Middle frontal gyrus (tissue), 1 donor: ENCODE data around the gene CTNNBL1.

Experiments used
- DNase-seq: peaks from one replicate; pipeline ENCODE4 v3.0.0-alpha.2; 2015; ENCODE audit warnings: low spot score; ENCODE audit errors: extremely low spot score

The CTNNBL1 gene

DNA sequence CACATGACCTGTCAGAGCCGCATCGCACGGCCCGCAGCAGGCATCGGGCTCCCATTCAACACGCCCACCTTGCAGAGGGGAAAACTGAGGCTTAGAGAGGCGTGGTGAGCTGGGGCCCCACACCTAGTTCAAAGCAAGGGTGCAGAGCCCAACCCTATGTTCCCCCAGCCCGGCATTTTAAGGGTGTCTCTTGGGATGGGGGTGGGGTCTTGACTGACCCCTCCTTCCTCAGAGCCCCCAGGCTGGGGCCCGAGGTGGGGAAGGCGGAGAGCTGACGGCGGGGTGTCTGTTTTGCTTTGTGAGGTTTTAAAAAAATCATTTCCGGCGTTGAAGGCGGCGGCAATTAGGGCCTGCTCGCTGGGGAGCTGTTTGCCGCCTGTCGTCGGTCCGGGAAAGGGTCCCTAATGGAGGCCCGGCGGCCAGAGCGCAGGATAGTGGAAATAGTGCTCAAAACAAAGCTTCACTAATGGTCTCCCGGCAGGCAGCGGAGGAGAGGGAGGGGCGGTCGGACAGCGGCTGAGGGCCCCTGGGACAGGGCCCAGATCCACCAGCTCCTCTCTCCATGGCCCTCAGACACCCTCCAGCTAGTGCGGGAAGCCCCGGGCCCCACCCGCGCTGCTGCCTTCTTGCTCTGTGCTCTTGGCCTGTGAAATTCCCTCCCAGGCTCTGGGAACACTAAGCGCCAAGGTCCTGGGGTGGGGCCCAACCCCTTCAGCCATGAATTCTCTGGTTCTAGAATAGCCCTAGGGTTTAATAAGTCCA, 221.0 kb downstream of the CTNNBL1 start:
- DNase-seq = no peak

DNA sequence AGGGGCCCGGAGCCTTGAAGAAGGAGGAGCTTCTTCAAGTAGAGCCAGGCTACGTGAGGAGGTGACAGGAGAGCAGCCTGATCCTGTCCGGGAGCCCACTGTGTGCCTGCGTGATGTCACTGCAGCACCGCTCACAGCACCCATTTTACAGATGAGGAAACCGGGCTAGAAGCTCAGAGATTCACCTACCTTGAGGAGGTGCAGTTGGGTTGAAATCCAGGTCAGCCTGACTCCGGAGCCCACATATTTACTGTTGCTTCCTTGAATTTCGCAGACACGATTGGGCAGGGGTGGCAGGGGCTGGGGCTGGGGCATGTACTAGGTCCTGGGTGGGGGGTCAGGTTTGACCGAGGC, 221.6 kb downstream of the CTNNBL1 start:
- no peak for DNase-seq

DNA sequence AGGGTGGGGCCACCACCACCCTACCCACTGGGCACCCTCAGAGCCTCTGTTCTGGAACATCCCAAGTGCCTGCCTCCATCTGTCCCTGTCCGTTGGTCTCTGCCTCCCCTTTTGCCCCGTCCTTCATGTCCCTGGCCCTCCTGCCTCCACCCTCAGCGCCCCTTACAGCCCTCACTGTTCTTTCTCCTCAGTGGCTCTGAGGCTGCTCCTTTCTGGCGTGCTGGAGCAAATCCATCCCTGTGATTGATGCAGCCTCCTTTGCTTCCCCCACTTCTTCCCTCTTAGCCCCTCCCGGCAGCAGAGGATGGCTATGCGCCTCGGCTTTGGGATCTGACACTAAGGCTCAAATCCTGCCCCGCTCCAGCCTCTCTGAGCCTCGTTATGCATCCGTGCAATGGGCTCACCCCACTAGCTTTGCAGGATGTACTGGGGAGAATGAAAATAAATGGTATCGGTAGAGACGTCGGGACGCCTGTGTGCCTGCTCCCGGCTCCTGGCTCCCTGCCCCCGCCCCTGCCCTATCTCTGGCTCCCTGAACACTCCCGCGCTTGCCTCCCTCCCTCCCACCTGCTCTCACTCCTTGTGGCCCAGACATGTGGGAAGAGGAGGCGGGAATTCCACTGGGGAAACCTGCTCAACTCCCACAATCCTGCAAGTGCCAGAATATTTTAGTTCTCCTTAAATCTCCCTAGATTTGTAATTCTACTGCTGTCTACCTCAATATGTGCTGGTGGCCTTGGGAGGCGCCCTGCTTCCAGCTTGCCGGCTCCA, 222.2 kb downstream of the CTNNBL1 start:
- no peak for DNase-seq

GRCh38 chr20:37917461-37917860, 223.6 kb downstream of the CTNNBL1 start:
- DNase-seq = no peak

DNA sequence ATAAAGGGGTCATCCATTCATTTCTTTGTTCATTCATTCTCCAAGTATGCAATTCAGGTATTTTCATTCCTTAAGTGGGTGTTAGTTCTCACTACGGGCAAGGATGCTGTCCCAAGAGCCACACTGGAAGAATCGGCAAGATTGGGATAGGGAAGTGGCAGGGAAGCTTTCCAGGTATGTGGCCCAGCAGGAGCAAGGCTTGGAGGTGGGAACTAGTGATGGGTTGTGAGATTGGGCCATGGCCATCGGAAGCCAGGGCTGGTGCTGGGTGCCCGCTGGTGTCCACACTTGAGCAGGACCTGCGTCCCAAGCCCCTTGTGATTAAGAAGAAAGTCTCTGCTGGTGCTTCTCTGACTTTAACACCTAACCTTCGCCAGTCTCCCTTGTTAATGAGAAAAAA, 224.2 kb downstream of the CTNNBL1 start:
- no peak for DNase-seq

DNA sequence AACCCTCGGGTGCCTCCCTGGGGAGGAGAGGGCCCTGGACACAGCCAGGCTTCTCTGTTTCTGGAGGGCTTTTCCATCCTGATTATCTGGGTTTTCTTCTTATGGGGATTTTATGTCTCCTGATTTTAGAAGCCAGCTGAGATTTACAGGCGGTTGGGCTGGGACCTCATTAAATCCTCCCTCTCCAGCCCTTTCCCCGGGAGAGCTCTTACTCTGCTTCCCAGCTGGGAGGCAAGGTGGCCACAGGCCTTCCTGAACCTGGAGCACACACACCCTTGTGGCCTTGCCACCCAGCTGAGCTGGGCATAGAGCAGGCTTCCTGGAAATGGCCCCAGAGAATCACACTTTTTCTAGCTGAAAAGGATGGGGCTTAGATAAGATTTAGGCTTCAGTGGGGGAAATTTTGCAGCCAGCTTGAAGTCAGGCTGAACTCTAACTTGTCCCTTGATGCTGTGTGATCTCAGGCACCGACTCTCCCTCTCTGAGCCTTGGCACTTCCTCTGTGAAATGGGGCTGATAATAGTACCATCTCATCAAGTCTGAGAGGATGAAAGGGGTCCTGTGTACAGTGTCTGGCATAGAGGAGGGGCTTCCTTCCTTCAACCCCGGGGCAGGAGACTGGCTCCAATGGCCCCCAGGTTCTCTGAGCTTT, 225.7 kb downstream of the CTNNBL1 start:
- no peak for DNase-seq

GRCh38 chr20:37920270-37920669, 226.4 kb downstream of the CTNNBL1 start:
- DNase-seq = no peak

GRCh38 chr20:37920679-37921322, 227.0 kb downstream of the CTNNBL1 start:
- no peak for DNase-seq

DNA sequence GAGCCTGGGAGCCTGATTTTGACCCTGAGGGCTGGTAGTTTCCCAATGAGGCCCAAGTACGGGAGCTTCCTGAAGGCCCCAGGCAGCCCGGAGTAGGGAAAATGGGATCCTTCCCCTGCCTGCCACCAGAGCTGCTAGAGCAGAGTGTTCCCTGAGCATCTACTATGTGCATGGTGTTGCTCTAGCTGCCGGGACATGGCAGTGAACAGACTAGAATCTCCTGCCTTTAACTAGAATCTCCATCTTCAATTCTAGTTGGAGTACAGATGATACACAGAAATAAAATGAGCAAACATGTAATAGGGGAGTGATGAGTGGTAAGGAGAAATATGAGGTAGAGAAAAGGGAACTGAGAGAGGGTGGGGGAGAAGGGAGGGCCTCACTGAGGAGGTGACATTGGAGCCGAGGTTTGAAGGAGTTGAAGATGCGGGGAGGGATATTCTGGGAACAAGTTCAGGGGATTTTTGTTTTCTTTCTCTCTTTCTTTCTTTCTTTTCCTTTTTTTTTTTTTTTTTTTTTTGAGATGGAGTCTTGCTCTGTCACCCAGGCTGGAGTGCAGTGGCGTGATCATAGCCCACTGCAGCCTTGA, 227.6 kb downstream of the CTNNBL1 start:
- no peak for DNase-seq
